Measurements from ENCODE around the gene ZMYND8.

DNA sequence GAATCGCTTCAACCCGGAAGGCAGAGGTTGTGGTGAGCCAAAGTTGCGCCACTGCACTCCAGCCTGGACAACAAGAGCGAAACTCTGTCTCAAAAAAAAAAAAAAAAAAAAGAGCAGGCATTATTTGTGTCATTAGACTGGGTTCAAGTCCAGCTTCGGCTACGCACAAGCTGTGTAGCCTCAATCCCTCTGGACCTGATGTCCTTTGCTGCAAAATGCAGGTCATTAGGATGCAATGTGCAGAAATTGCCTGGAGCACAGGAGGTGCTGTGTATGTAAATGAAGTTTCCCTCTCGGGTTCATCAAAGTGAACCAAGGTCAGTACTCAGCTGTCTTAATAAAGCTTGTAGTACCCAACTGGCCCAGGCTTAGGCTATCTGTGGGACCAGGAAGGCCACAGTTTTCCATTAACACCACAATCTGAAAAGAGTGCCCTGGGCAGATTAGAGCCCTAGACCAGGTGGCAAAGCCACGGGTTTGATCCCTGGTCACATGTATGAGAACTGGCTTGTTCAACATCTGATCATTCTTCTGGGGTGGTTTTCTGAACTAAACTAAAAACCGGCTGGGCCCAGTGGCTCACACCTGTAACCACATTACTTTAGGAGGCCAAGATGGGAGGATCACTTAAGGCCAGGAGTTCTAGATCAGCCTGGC, 155.3 kb downstream of the ZMYND8 start:
- no peak for TF ChIP-seq SIN3A (IDR thresholded peaks at IDR 0.05; ENCODE audit: borderline replicate concordance, insufficient read depth, low read length)
- TF ChIP-seq TAF1 (IDR thresholded peaks at IDR 0.05; ENCODE audit: borderline replicate concordance, insufficient read depth, low read length), result no peak
- no peak for TF ChIP-seq POLR2AphosphoS5 (IDR thresholded peaks at IDR 0.05; ENCODE audit: low read depth, low read length)
- TF ChIP-seq, protein P1, sequence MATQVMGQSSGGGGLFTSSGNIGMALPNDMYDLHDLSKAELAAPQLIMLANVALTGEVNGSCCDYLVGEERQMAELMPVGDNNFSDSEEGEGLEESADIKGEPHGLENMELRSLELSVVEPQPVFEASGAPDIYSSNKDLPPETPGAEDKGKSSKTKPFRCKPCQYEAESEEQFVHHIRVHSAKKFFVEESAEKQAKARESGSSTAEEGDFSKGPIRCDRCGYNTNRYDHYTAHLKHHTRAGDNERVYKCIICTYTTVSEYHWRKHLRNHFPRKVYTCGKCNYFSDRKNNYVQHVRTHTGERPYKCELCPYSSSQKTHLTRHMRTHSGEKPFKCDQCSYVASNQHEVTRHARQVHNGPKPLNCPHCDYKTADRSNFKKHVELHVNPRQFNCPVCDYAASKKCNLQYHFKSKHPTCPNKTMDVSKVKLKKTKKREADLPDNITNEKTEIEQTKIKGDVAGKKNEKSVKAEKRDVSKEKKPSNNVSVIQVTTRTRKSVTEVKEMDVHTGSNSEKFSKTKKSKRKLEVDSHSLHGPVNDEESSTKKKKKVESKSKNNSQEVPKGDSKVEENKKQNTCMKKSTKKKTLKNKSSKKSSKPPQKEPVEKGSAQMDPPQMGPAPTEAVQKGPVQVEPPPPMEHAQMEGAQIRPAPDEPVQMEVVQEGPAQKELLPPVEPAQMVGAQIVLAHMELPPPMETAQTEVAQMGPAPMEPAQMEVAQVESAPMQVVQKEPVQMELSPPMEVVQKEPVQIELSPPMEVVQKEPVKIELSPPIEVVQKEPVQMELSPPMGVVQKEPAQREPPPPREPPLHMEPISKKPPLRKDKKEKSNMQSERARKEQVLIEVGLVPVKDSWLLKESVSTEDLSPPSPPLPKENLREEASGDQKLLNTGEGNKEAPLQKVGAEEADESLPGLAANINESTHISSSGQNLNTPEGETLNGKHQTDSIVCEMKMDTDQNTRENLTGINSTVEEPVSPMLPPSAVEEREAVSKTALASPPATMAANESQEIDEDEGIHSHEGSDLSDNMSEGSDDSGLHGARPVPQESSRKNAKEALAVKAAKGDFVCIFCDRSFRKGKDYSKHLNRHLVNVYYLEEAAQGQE (IDR thresholded peaks at IDR 0.05; ENCODE audit: insufficient read depth in 1 of 2, low read depth in 2 of 2, low read length in 2 of 2), result no peak

Data from PFSK-1 (cell line).